Epithelial cell of esophagus (primary cell): Measurements from ENCODE around the gene PIP4K2A.

ENCODE experiments used
- DNase-seq: peaks from one replicate; pipeline ENCODE4 v3.0.0; 2010; ENCODE audit warnings: low read depth
- H3K4me3 ChIP-seq: 2 replicates; pipeline ENCODE4 v1.5.1; 2011; ENCODE audit warnings: mild to moderate bottlenecking, low read length, control low read depth
- TF ChIP-seq, protein P1 (sequence below): IDR thresholded peaks from 2 replicates; pipeline ENCODE4 v1.5.1; 2011; ENCODE audit warnings: low read depth, mild to moderate bottlenecking, low read length, control low read depth, inconsistent platforms; ENCODE audit not compliant: insufficient read depth; ENCODE audit errors: missing control alignments

PIP4K2A gene

DNA sequence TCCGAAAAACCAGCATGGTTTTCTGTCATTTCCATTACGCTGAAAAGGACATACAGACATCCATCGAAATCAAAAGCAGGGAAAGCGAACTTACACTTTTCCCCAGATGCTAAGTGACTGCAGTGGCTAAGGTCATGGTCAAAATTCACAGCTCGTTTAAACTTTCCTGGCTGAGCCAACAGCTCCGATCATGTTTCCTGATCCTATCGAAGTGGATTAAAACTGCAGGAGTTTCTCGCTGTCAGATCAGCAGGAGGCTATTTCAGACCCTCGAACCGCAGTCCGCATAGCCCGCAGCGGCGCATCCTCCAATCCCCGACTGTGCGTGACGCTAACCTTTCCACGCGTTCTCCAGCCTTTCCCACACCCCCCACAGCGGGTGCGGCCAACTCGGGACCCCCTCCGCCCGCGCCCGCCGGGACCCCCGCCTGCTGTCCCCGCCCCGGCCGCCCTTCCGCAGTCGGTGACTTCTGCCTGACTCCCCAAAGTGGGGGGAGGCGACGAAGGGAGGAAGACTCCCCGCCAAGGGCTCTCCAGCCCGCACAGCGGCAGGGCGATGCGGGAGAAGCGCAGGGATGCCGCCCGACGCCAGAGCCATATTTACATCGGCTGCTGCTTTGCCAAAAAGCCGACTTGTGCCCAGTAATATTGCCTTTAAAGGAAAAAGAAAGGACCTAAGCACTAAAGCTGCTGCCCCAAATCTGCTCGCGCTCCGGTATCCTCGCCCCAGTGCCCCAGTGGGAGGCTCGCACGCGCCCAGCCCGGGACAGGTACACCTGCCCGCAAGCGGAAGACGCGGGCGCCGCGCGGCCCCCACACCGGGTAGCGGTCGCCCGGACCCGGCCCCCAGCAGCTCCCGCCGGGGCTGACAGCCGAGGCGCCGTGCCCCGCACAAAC lies 1.2 kb downstream of the PIP4K2A start:
- TF ChIP-seq, protein P1, sequence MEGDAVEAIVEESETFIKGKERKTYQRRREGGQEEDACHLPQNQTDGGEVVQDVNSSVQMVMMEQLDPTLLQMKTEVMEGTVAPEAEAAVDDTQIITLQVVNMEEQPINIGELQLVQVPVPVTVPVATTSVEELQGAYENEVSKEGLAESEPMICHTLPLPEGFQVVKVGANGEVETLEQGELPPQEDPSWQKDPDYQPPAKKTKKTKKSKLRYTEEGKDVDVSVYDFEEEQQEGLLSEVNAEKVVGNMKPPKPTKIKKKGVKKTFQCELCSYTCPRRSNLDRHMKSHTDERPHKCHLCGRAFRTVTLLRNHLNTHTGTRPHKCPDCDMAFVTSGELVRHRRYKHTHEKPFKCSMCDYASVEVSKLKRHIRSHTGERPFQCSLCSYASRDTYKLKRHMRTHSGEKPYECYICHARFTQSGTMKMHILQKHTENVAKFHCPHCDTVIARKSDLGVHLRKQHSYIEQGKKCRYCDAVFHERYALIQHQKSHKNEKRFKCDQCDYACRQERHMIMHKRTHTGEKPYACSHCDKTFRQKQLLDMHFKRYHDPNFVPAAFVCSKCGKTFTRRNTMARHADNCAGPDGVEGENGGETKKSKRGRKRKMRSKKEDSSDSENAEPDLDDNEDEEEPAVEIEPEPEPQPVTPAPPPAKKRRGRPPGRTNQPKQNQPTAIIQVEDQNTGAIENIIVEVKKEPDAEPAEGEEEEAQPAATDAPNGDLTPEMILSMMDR = no peak
- peak overlapping the region; percentile 84 for H3K4me3 ChIP-seq
- DNase-seq = no peak

DNA sequence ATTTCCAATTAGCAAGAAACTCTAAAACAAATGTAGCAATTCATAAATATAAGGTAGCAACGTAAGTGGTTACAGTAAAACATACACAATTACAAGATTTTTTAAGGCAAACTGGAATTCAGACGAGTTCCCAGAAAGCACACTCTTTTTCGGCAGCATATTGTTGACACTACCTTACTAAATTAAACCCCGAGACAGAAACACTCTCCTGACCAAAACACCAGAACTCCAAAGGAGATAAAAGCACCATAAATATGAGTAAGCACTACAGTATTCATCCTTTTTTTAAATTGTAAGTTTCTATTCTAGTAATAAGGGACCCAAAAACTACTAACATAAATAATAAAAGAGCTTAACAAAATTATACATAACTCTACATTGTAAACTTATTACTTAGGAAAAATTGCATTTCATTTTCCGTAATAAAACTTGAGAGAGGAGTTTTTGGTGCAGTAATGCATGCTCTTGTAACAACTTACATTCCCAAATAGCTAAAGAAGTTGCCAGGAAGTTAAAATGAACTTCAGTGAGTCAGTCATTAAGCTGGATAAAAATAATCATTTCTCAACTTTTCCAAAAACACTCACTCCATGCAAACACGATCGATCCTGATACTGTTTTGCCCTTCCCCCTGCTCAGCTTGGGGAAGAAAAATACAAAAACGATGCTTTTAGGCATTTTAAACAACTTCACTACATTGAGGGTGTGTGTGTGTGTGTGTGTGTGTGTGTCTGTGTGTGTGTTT lies 2.0 kb downstream of the PIP4K2A start:
- DNase-seq = no peak
- TF ChIP-seq, protein P1 = no peak
- peak overlapping the region; percentile 84 for H3K4me3 ChIP-seq

DNA sequence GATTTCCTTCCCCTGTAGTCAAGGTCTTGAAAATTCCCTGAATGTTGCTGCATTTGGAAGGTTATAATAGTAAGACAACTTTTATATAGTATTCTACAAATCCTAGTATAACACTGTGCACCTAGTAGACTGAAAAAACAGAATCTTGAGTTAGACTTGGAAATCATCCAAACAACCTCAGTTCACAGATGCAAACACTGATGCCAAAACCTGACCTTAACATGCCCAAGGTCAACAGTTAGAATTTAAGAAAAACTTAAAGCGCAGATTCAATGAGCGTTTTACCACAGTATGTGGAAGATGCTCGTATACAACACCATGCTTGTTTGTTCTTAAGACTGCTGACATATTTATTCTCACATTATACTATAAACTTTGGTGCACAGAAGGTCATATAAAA lies 3.0 kb downstream of the PIP4K2A start:
- H3K4me3 ChIP-seq = no peak overlapping the region
- TF ChIP-seq, protein P1 = no peak
- no peak for DNase-seq

DNA sequence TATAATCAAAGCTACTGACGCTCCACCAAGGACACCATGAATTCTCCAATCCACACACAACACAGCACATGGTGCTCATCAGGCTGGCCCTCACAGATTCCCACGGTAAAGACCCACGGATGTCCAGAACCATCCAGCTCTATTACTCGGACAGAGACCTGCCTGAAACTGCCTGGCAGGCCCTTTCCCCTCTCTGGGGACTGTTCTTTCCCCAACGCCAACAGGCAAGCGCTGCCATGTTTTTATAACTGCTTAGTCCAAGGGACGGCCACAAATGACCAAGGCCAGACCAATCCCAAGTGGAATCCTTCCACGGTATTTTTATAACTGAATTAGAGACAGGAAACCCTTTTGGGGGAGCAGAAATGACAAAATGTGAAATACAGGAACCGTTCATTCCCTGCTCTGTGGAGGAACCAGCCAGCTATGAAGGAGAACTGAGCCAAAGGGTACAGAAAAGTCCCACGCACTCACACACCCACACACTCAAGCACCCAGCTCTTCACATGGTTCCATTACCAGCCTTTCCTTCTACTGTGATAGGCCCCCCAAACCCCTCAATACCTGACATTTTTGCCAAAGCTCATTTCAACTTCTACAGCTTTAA lies 4.1 kb downstream of the PIP4K2A start:
- DNase-seq = no peak
- H3K4me3 ChIP-seq = no peak overlapping the region
- TF ChIP-seq, protein P1 = no peak

DNA sequence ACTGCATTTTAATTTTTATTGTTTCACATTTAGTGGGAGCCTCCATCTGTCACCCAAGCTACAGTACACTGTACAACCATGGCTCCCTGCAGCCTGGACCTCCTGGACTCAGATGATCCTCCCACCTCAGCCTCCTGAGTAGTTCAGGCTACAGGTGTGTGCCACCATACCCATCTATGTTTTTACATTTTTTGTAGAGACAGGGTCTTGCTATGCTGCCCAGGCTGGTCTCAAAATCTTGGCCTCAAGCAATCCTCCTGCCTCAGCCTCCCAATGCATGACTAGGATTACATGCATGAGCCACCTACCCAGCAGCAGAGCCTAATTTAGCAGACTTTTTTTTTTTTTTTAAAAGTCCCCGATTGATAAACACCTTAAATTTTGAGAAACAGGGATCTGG lies 5.6 kb downstream of the PIP4K2A start:
- no peak overlapping the region for H3K4me3 ChIP-seq

DNA sequence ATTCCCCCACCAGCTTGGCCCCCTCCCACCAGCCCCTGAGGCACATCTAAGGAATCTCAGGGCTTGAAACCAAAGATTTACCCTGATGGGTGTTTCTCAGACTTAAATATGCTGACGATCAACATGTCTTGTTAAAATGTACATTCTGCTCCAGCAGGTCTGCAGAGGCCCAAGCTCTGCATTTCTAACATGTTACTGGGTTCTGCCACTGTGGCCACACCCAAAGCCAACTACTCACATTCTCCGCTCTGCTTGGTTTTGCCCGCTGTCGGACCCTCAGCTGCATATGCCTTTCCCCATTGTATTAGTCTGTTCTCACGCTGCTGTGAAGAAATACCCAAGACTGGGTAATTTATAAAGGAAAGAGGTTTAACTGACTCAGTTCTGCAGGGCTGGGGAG lies 8.9 kb downstream of the PIP4K2A start:
- TF ChIP-seq, protein P1 = no peak
- no peak overlapping the region for H3K4me3 ChIP-seq

More for the DNA sequence above, 5.6 kb downstream of the PIP4K2A start:
- no peak for DNase-seq
- TF ChIP-seq, protein P1 = no peak

More for the DNA sequence above, 8.9 kb downstream of the PIP4K2A start:
- no peak for DNase-seq
